Lower leg skin (tissue), 4 donors: ENCODE results near the gene R3HDM2. TPM values are rescaled to one million over a fixed set of nuclear protein-coding genes. Genes with fewer than 3 reads are reported as not detected.
"Not testable (repeated sequence)": the region's sequence is repeated elsewhere in the genome, so short reads cannot be mapped to it uniquely, and the experiment has no call there.

ENCODE experiments used
- DNase-seq, 2 donors: peaks; one replicate each; pipeline ENCODE4 v3.0.0-alpha.2; 2019; ENCODE audit warnings: low spot score in 2 of 2
- H3K4me3 ChIP-seq: fragments of 200-600 bp; sonication (generic); 2 replicates; pipeline ENCODE4 v1.5.1; 2017; ENCODE audit warnings: mild to moderate bottlenecking, low read depth; ENCODE audit not compliant: poor library complexity, severe bottlenecking
- CTCF ChIP-seq, 3 donors: fragments of 450-650 bp; IDR thresholded peaks; one replicate each; pipeline ENCODE4 v1.5.1; 2016; ENCODE audit warnings: antibody characterized with exemption in 3 of 3, mild to moderate bottlenecking in 3 of 3, moderate library complexity in 2 of 3
- POLR2A ChIP-seq, 2 donors: fragments of 450-650 bp; IDR thresholded peaks; one replicate each; pipeline ENCODE4 v1.6.1; 2016 to 2017; ENCODE audit warnings: antibody characterized with exemption in 2 of 2, mild to moderate bottlenecking in 1 of 2, moderate library complexity in 1 of 2
- WGBS, 2 donors: methylation state at CpG; one replicate each; pipeline ENCODE4 v1.1.5; 2018; 5-methylcytosine and 5-hydroxymethylcytosine counted together
- intact Hi-C: fragments of 100-400 bp; cut with DNase I; formaldehyde crosslinking; loops from one replicate; pipeline ENCODE4 v1.15.0; 2023; ENCODE audit warnings: low total_unique reads
- total RNA-seq, 4 donors: library from RNA; depleted of rRNA; stranded (reverse); fragments of >200 nt; gene quantifications; one replicate each; pipeline ENCODE4 v1.1.0, GENCODE V29; 2016

R3HDM2 gene
- total RNA-seq, 4 donors from 2014 or later, result 37.2 to 64.6 (median 54.3) TPM

GRCh38 chr12:57329219-57329618 is 101.6 kb downstream of the R3HDM2 start:
- DNase-seq, result no peak
- H3K4me3 ChIP-seq, result no peak overlapping the region
- intact Hi-C loops, result no loop called here
- 93 to 94% methylated on average over 4 of the region's 4 CpGs for WGBS, 2 donors
- TF ChIP-seq POLR2A (IDR thresholded peaks at IDR 0.05), result no peak

- intact Hi-C loops, result no loop called here
- no peak for DNase-seq
- no peak for TF ChIP-seq POLR2A (IDR thresholded peaks at IDR 0.05)
- no peak for TF ChIP-seq CTCF (IDR thresholded peaks at IDR 0.05)
- H3K4me3 ChIP-seq, result no peak overlapping the region
These were observed 105.4 kb downstream of the R3HDM2 start for GRCh38 chr12:57325395-57325794.

- WGBS, 2 donors, result 83 to 85% methylated on average over 3 of the region's 3 CpGs
- intact Hi-C loops, result no loop called here
- TF ChIP-seq CTCF (IDR thresholded peaks at IDR 0.05), result no peak
- no peak for TF ChIP-seq POLR2A (IDR thresholded peaks at IDR 0.05)
- DNase-seq, result no peak
- no peak overlapping the region for H3K4me3 ChIP-seq
These were observed 107.4 kb downstream of the R3HDM2 start for GRCh38 chr12:57323416-57323815.

GRCh38 chr12:57320639-57321038 is 110.2 kb downstream of the R3HDM2 start:
- H3K4me3 ChIP-seq, result no peak overlapping the region
- 69 to 79% methylated on average over 2 of the region's 2 CpGs for WGBS, 2 donors
- no peak for DNase-seq
- TF ChIP-seq CTCF (IDR thresholded peaks at IDR 0.05) (no peak), POLR2A (IDR thresholded peaks at IDR 0.05) (no peak)
- intact Hi-C loops, result no loop called here

- intact Hi-C loops, result no loop called here
- no peak for DNase-seq
- TF ChIP-seq CTCF (IDR thresholded peaks at IDR 0.05), result no peak
- TF ChIP-seq POLR2A (IDR thresholded peaks at IDR 0.05), result no peak
- H3K4me3 ChIP-seq, result no peak overlapping the region
- 59 to 76% methylated on average over 11 of the region's 11 CpGs for WGBS, 2 donors
These were observed 111.0 kb downstream of the R3HDM2 start for GRCh38 chr12:57319678-57320469.

- H3K4me3 ChIP-seq, result no peak overlapping the region
- intact Hi-C loops, result no loop called here
- DNase-seq, result no peak
- no peak for TF ChIP-seq POLR2A (IDR thresholded peaks at IDR 0.05)
- no peak for TF ChIP-seq CTCF (IDR thresholded peaks at IDR 0.05)
- WGBS, 2 donors, result 67 to 80% methylated on average over 7 of the region's 7 CpGs
These were observed 115.2 kb downstream of the R3HDM2 start for GRCh38 chr12:57315681-57316080.

GRCh38 chr12:57312287-57312686 is 118.6 kb downstream of the R3HDM2 start:
- WGBS, 2 donors, result 91 to 92% methylated on average over 5 of the region's 5 CpGs
- H3K4me3 ChIP-seq, intact Hi-C loops, DNase-seq: not testable (repeated sequence)
